GM18507 (cell line): ENCODE data around the gene STK31.
"Not testable (repeated sequence)": the region's sequence is repeated elsewhere in the genome, so short reads cannot be mapped to it uniquely, and the experiment has no call there.

Experiments used
- DNase-seq: peaks from one replicate; pipeline ENCODE4 v3.0.0; 2011; ENCODE audit warnings: low read depth; ENCODE audit not compliant: insufficient read length; ENCODE audit errors: extremely low spot score
- FAIRE-seq: peaks from 2 replicates; lab custom pipeline; 2011; peaks lifted over from hg19 to GRCh38; lab: Jason Lieb, UNC

Gene STK31

GRCh38 chr7:23712368-23713284 is 2.6 kb downstream of the STK31 start:
- DNase-seq: peak; percentile 23
- peak; percentile 70 for FAIRE-seq

- FAIRE-seq (no peak), DNase-seq (no peak)
These were observed 3.5 kb downstream of the STK31 start for GRCh38 chr7:23713285-23714149.

GRCh38 chr7:23714150-23714464 is 4.1 kb downstream of the STK31 start:
- no peak for FAIRE-seq
- no peak for DNase-seq

- DNase-seq (no peak), FAIRE-seq (no peak)
These were observed 4.6 kb downstream of the STK31 start for GRCh38 chr7:23714579-23714978.

- FAIRE-seq (no peak), DNase-seq (no peak)
These were observed 5.1 kb downstream of the STK31 start for GRCh38 chr7:23715099-23715498.

GRCh38 chr7:23717788-23718187 is 7.8 kb downstream of the STK31 start:
- FAIRE-seq: no peak

GRCh38 chr7:23721456-23721855 is 11.4 kb downstream of the STK31 start:
- FAIRE-seq (no peak), DNase-seq (no peak)

More at GRCh38 chr7:23717788-23718187, 7.8 kb downstream of the STK31 start:
- no peak for DNase-seq

- not testable (repeated sequence) for DNase-seq, FAIRE-seq
These were observed 12.7 kb downstream of the STK31 start for GRCh38 chr7:23722587-23723216.

- FAIRE-seq, DNase-seq: not testable (repeated sequence)
These were observed 14.1 kb downstream of the STK31 start for GRCh38 chr7:23724113-23724512.

GRCh38 chr7:23742051-23742450 is 32.0 kb downstream of the STK31 start:
- FAIRE-seq (no peak), DNase-seq (no peak)

GRCh38 chr7:23743226-23743625 is 33.2 kb downstream of the STK31 start:
- DNase-seq: no peak
- FAIRE-seq: no peak

- DNase-seq (no peak), FAIRE-seq (no peak)
These were observed 36.6 kb downstream of the STK31 start for GRCh38 chr7:23746629-23747028.

- DNase-seq: no peak
- no peak for FAIRE-seq
These were observed 41.8 kb downstream of the STK31 start for GRCh38 chr7:23751852-23752251.

- not testable (repeated sequence) for DNase-seq, FAIRE-seq
These were observed 48.8 kb downstream of the STK31 start for GRCh38 chr7:23758839-23759238.

GRCh38 chr7:23759671-23760391 is 49.8 kb downstream of the STK31 start:
- FAIRE-seq (no peak), DNase-seq (no peak)

- FAIRE-seq (no peak), DNase-seq (no peak)
These were observed 55.9 kb downstream of the STK31 start for GRCh38 chr7:23765943-23766342.

- FAIRE-seq (no peak), DNase-seq (no peak)
These were observed 57.5 kb downstream of the STK31 start for GRCh38 chr7:23767514-23767913.

GRCh38 chr7:23768022-23768421 is 58.0 kb downstream of the STK31 start:
- DNase-seq (no peak), FAIRE-seq (no peak)

- FAIRE-seq, DNase-seq: not testable (repeated sequence)
These were observed 69.3 kb downstream of the STK31 start for GRCh38 chr7:23779185-23779800.
